CD4-positive, alpha-beta T cell treated with Interleukin-2 at 100 ng/mL for 4 hours (primary cell): Measurements from ENCODE around the gene C21orf91.

Source experiments
- DNase-seq: peaks from one replicate; pipeline ENCODE4 v3.0.0-alpha.2; 2020; ENCODE audit warnings: low spot score

The C21orf91 gene

DNA sequence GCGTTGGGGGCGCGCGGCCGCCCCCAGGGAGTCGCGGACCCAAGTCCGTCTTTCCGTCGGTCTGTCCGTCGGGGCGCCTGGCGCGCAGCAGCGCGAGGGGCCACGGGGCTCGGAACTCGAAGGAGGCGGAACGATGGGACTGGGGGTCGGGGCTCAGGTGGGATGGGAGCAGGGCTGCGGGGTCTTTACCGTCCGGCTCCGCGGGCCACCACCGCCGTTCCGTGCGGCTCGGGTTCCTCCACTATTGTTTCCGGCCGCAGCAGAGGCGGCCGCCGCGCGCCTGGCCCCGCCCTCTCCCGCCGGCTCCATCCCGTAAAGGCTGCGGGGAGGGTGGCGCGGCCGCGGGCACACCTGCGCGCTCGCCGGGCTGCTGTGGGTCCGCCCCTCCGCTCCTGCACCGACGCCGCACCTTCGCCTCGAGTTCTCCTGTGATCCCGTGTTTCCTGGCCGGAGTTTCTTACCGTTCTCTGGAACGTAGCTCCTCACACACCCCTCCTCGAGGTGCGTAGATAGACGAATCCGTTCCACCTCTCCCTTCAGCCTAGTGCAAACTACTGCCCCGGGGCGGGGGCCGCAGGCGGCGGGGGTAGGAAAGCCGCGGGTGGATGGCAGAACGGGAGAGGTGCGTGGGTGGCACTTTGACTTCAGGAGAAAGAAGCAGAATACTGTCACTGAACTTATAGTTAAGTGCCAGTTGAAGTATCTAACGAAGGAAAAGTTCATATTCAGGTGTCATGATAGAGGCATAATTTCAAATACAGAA is at the start of gene C21orf91:
C21orf91 (minus strand) TSS at position 243 of the 763 bp plus-strand sequence. CDS start 1,038 bp downstream, outside the sequence.
- peak; percentile 92 for DNase-seq

GRCh38 chr21:17866590-17866989 is 47.4 kb upstream of the C21orf91 start:
- no peak for DNase-seq

DNA sequence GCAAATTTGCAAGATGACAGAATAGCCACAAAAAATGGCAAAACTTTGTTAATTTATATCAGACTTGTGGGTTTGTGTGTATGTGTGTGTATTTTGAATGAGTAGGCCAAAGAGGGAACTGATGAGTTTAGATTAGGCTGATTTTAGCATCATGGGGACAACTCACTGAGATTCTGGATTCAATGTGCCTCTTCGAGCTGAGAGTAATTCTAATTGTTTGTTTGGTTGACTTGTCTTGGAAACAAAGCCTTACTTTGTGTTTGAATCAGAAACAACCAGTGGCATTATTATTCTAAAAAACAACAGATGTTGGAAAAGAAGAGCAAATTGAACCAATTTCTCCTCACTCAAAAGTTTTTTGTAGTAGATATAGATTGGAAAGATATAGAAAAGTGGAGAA is 40.5 kb upstream of the C21orf91 start:
- no peak for DNase-seq

- DNase-seq = no peak
These were observed 39.6 kb upstream of the C21orf91 start for GRCh38 chr21:17858747-17859146.

GRCh38 chr21:17854745-17855144 is 35.6 kb upstream of the C21orf91 start:
- no peak for DNase-seq

DNA sequence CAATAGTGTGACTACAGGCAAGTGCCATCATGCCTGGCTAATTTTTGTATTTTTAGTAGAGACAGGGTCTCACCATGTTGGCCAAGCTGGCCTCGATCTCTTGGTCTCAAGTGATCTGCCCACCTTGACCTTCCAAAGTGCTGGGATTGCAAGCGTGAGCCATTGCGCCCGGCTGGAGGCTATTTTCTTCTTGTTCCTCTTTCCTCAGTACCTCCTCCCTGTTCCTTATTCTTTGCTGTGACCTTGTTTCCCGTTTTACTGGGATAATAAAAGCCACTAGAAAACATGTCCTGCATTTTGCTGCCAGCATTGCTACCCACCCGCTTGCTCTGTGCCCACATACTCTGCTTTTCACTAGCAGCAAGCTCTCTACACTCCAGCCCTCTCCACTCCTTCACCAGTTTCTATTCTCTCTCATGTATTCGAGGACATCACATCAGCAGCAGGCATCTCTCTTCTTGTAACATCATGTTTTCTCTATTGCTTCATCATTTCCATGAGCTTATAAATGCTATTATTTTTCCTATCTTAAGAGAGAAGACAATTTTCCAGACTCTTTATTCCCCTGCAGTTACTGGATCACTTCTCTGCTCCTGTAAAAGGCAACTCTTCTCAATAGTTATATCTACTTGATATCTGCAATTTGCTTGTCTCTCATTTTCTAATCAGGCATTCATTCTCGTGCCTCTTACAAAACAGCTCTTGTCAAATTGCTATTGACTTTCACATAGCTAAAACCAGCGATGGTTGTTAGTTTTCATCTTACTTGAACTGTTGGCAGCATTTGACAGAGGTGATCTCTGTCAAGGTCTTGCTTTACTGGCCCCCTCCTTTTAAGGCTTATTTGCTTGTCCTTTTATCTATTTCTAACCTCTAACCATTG is 34.5 kb upstream of the C21orf91 start:
- DNase-seq = no peak

GRCh38 chr21:17848228-17848627 is 29.1 kb upstream of the C21orf91 start:
- no peak for DNase-seq

DNA sequence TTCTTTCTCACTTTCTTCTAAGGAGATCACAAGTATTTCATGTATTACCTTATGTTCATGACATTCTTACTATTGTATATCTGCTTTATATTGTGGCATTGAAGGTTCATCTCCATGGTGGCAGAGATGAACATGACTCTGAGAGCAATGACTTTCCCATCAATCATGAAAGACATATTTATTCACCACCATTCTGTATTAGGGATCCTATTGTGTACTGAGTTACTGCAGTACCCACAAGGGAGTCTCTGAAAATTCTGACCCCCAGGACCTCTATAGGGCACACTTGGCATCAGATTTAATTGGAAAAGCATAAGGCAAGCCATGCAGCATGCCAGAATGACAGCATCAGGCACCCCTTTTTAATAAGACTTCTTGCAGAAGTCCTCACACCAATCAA is 21.9 kb upstream of the C21orf91 start:
- DNase-seq = no peak

GRCh38 chr21:17834639-17835354 is 15.6 kb upstream of the C21orf91 start:
- no peak for DNase-seq

GRCh38 chr21:17829472-17829871 is 10.3 kb upstream of the C21orf91 start:
- no peak for DNase-seq

- DNase-seq = no peak
These were observed 9.1 kb upstream of the C21orf91 start for GRCh38 chr21:17828223-17828622.

DNA sequence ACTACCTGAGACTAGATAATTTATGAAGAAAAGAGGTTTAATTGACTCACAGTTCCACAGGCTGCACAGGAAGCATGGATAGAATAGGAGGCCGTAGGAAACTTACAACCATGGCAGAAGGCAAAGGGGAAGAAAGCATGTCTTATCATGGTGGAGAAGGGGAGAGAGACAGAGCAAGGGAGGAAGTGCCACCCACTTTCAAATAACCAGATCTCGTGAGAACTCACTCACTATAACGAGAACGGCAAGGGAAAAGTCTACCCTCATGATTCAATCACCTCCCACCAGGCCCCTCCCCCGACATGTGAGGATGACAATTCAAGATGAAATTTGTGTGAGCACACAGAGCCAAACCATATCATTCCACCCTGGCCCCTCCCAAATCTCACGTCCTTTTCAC is 4.7 kb upstream of the C21orf91 start:
- DNase-seq = no peak

DNA sequence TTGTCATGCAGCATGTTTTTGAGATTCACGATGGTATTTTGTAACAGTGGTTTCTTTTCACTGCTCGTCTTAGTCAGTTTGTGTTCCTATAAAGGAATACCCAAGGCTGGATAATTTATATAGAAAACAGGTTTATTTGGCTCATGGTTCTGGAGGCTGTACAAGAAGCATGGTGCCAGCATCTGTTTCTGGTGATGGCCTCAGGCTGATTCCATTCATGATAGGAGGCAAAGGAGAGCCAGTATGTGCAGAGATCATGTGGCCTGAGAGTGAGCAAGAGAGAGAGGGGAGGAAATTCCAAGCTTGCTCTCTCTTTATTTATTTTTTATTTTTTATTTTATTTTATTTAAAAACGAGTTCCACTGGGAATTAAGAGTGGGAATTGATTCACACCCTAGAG is 2.0 kb upstream of the C21orf91 start:
- DNase-seq = no peak

- DNase-seq = no peak
These were observed 697 bp upstream of the C21orf91 start for GRCh38 chr21:17819877-17820229.

DNA sequence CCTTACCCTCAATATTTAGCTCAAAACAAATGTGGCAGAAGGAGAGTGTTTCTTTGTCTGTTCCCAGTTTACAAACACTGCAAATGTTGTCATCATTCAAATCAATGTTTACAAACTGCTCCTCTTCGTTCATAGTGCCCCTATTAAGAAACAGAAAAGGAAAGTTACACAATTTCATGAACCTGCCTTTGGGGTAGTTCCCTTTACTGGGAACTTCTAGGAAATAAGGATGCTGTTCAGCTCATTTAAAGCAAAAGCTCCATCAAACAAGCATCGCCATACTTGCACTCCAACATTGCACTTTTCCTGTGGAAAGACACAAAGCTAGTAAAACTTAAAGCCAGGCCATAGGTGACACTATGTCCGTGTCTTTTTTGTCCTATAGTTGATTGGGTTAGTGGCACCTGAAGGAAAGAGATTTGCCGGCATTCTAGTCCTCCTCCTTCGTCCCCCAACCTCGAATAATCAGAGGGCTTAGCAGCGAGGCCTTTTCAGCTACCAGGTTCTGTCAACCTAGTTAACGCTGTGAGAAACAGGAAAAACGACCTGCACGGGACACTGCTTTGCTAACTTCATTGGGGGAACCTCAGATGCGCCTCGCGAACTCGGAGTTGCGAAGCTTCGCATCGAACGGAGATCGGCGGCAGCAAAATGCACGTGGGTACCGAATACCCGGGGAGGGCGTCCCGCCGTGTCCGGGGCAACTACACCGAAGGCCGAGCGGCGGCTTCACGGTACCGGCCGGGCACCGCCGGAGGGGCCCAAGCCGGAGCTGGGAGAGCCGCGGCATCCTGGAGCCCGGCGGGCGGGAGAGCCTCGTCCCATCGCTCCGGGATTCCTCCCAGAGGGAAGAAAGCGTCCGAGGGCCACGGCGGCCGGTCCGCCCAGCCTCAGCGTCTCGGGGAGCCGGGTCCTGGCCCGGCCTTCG is 706 bp downstream of the C21orf91 start:
- peak; percentile 49 for DNase-seq

GRCh38 chr21:17813353-17813752 is 5.8 kb downstream of the C21orf91 start:
- no peak for DNase-seq

- DNase-seq = no peak
These were observed 13.2 kb downstream of the C21orf91 start for GRCh38 chr21:17805966-17806365.

GRCh38 chr21:17803536-17803935 is 15.6 kb downstream of the C21orf91 start:
- DNase-seq = no peak

- DNase-seq = no peak
These were observed 16.6 kb downstream of the C21orf91 start for GRCh38 chr21:17802572-17802971.

DNA sequence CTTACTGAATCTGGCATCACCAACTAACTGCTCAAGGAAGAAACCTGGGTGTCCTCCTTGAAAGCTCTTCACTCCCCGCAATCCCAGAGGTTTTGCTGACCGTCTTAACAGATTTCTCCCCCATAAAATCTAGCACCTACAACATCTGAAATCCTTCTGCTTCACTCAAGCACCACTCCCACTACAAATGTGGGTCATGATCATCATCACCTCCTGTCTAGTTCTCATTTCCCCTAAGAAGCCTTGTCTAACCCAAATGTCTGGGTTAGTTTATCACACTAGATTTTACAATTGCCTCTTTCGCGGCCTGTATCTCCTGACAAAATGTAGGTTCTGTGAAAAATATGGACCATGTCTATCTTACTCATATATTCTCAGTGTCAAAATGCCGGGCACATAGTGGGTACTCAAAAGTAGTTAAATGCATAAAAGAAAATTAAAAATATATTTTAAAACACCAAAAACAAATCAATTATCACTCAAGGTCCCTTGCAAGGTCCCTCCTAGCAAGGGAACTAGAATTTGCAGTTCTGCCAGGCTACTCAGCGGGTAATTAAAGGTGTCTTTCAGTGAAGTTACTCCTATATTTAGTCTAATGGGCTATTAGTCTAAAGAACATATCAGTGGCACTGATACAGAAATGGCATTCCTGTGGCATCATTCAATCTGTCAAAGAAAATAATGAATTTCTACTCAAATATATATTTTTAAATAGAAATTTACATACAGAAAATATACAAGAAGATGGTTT is 19.6 kb downstream of the C21orf91 start:
- DNase-seq = peak; percentile 53

GRCh38 chr21:17798796-17799195 is 20.4 kb downstream of the C21orf91 start:
- DNase-seq = no peak
